GM21381 (cell line): ENCODE measurements around the gene EDC3.
"Not testable (repeated sequence)": the region's sequence is repeated elsewhere in the genome, so short reads cannot be mapped to it uniquely, and the experiment has no call there.

ENCODE experiments used
- ATAC-seq: cut with Tn5 transposase; IDR thresholded peaks from one replicate; pipeline ENCODE4 v1.9.1; 2021; ENCODE audit warnings: mild to moderate bottlenecking, moderate library complexity; ENCODE audit not compliant: unreplicated experiment

EDC3 gene

GRCh38 chr15:74710319-74711094, 14.7 kb upstream of the EDC3 start:
- ATAC-seq = no peak

GRCh38 chr15:74709892-74710291, 14.1 kb upstream of the EDC3 start:
- ATAC-seq = no peak

GRCh38 chr15:74709011-74709410, 13.2 kb upstream of the EDC3 start:
- ATAC-seq = no peak

GRCh38 chr15:74696808-74697207, 984 bp upstream of the EDC3 start:
- no peak for ATAC-seq

GRCh38 chr15:74696398-74696729, 540 bp upstream of the EDC3 start:
- ATAC-seq = peak; percentile 14

GRCh38 chr15:74692327-74692726, 3.5 kb downstream of the EDC3 start:
- no peak for ATAC-seq

GRCh38 chr15:74683758-74684157, 12.1 kb downstream of the EDC3 start:
- no peak for ATAC-seq

- ATAC-seq = no peak
These were observed 12.9 kb downstream of the EDC3 start for GRCh38 chr15:74682954-74683353.

- ATAC-seq = no peak
These were observed 15.4 kb downstream of the EDC3 start for GRCh38 chr15:74680456-74680855.

GRCh38 chr15:74676801-74677200, 19.0 kb downstream of the EDC3 start:
- ATAC-seq = no peak

- ATAC-seq = no peak
These were observed 21.7 kb downstream of the EDC3 start for GRCh38 chr15:74674161-74674560.

GRCh38 chr15:74669627-74670026, 26.2 kb downstream of the EDC3 start:
- ATAC-seq = no peak

- no peak for ATAC-seq
These were observed 27.8 kb downstream of the EDC3 start for GRCh38 chr15:74667975-74668374.

- no peak for ATAC-seq
These were observed 31.2 kb downstream of the EDC3 start for GRCh38 chr15:74664670-74665069.

- ATAC-seq = no peak
These were observed 31.7 kb downstream of the EDC3 start for GRCh38 chr15:74664028-74664616.

- no peak for ATAC-seq
These were observed 32.4 kb downstream of the EDC3 start for GRCh38 chr15:74663303-74664027.

GRCh38 chr15:74662064-74662860, 33.6 kb downstream of the EDC3 start:
- no peak for ATAC-seq

- not testable (repeated sequence) for ATAC-seq
These were observed 34.5 kb downstream of the EDC3 start for GRCh38 chr15:74661280-74661679.

- ATAC-seq = no peak
These were observed 38.0 kb downstream of the EDC3 start for GRCh38 chr15:74657846-74658245.

- ATAC-seq = no peak
These were observed 38.8 kb downstream of the EDC3 start for GRCh38 chr15:74656935-74657535.

- no peak for ATAC-seq
These were observed 40.4 kb downstream of the EDC3 start for GRCh38 chr15:74655424-74655823.
